HT1080 (cell line): Measurements from ENCODE around the gene ASB7. TPM values are rescaled to one million over a fixed set of nuclear protein-coding genes. Genes with fewer than 3 reads are reported as not detected.

Experiments
- DNase-seq: peaks from one replicate; pipeline ENCODE4 v3.0.0-alpha.2; 2015; ENCODE audit warnings: low read depth
- small RNA-seq: library from RNA; depleted of rRNA; stranded (forward); fragments of <200 nt; gene quantifications from one replicate; pipeline ENCODE3, GENCODE V24; 2014
- total RNA-seq: library from RNA; depleted of rRNA; stranded (reverse); fragments of >200 nt; shearing (Covaris generic); gene quantifications from 2 replicates; pipeline ENCODE4 v1.2.3, GENCODE V29; 2014; rRNA removed

ASB7 gene
- total RNA-seq, 1 experiment from 2014 or later: 9.7 TPM

DNA sequence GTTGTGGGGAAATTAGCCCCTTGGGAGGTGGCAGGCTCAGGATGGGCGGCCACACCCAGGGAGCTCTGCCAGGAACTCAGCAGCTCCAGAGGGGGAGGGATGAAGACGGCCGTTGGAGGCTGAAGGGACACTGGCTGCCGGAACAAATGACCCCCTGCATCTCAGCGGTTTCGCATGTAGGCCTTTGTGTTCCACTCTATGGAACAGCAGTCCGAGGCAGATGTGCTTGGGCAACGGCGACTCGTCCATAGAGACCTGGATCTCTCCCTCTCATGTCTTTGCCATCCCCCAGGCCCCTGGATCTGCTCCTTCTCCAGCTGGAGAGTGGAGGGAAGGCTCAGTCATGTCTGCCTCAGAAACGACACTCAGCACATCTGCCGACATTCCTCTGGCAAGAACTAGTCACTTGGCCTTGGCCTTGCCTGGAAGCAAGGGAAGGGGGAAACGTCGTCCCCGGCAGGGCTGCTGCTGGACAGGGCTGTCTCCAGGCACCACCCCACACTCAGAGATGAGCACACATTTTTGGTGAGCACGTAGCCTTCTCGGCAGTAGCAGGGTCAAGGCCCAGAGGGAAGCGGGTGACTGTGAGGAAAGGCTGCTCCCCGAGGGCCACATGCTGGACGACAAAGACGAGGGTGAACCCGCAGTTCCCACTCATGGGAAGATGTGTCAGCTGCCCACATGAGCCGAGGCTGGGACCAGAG lies 83.8 kb downstream of the ASB7 start:
- DNase-seq: no peak

DNA sequence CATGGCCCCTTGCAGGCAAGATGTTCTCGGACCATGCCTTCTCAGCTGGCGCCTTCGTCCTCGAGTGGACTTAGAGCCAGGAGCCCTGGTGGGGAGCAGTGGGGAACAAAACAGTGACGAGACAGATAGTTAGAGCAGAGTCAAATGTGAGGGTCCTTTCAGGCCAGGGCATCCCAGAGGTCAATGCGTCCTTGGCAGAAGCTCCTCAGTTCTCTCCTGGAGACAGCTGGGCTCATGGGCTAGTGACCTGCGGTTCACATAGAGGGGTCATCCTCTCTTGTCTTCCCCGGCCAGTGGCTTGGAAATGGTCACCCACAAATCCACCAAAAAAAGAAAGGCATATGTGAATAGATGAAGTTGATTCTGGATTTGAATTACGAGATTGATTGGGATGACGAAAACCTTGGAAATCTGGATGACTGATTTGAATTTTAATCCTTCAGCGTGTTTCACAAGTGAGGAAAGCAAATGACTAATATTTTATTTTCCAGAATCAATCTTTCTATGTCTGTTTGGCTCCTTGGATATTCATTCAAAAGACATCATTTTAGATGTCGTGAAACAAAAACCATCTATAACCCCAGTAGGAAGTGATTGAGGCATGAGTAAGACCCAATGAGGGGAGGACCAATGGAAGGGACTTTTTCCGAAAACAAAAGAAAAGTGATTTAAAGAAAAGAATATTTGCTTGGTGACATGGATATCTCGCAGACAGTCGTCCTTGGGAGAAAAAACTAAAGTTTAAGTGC lies 84.5 kb downstream of the ASB7 start:
- peak; percentile 89 for DNase-seq

DNA sequence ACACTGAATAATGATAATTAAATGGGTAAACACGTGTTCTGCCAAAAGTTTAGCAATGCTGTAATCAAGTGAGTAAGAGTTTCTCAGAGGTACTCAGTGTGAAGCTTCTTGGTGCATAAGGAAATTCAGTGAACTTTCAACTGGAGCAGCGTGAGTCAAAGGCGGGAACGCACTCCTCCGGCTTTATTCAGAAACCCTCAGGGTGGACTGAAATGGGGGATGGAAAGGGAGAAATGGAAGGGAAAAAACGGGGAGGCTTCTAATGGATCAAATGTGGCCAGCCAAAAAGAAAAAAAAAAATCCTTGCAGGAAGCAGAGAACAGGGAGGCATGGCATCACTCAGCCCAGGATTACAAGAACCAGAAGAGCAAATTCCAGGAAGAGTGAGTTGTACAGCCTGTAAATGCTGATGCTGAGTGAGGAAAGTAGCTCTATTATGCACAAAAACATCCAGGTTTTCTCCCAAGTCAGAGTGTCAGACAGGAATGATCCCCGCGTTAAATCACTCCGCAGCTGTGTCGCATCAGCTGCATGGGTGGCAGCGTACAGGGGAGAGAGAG lies 85.3 kb downstream of the ASB7 start:
- peak; percentile 84 for DNase-seq

DNA sequence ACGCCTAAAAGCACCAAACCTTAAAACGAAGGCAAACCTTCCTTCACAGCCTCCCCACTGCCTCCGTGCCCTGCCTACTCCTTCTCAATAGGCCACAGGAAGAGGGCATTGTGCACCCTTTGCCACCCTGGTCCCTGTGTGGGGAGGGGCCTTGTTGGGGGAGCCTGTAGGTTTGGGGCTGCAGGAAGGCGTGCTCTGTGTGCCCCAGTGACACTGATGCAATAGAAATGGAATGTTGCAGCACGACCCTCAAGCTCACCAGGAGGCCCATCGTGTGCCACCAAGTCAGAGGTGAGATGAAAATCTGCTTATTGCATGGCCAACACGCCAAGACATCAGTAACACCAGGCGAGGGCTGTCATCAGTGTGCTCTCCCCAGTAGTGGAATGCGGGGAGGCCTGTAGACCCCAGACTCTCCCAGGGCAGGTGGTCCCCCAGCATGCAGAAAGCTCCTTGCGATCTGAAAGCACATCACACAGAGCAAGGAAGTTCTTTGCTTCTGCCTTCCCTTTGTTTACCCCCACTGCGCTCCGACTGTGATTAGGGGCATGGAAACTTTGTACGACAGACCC lies 86.2 kb downstream of the ASB7 start:
- DNase-seq: no peak

DNA sequence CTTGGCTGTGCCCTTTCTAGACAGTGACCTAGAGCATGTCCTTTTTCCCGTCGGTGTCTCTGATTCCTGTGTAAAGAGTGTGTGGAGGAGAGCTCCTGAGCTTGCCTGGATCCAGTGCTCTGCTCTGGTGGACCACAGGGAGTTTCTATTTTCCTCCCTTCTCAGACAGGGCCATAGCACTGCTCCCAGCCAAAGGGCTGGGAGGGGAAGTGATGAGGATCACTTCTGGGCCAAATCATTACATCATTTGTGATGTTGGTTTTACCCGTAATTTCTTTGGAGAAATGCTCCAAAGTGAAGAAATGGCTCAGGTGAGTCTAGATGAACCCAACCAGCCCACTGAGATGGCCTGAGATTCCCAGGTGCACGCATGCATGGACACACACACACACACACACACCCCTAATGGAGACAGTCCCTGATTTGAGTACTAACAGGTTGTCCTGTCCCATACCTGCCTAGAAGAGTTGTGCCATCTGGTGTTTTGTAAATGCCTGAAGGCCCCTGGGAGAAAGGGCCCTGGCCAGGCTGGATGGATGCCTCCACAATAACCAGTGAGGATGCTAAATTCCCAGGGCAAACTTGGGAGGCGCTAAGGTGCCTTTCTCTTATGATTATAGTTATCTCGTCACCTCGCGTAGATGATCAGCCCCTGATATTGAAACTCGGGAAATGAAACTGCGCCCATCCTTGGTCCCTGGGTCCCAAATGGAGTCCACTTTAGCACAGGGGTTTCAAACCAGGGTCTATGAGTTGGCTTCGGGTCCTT lies 86.9 kb downstream of the ASB7 start:
- DNase-seq: no peak

DNA sequence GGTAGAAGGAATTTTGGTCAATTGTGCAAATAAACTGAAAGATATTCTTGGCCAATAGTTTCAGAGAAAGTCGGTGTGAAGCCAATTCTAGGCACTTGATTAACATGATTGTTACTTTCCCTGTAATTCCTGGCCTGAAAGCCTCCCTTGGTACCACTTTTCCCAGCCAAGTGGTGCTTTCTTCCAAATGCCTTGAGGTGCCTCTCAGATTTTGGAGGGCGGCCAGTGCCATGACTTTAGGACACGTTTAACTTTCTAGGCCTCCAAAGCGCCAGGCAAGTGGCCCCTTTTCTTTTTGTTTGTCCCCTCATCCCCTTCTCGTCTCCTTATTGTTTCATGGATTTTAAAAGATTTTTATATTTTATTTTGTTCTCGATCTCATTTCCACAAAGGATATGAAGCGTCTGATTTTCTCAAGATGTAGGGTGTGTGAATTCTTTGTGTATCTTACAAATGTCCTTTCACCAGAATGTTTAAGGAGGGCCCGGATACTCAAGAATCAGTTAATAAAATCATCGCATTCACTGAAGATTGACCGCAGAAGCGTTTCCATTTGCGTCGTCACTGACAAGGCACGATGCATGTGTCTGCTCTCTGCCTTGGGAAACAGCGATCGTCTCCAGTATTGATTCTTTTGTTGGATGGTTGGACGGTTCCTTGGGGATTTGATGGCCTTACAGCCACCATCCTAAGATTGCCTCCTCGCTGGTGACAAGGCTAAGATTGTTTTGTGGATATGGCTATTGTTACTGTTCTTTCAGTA lies 87.8 kb downstream of the ASB7 start:
- no peak for DNase-seq

DNA sequence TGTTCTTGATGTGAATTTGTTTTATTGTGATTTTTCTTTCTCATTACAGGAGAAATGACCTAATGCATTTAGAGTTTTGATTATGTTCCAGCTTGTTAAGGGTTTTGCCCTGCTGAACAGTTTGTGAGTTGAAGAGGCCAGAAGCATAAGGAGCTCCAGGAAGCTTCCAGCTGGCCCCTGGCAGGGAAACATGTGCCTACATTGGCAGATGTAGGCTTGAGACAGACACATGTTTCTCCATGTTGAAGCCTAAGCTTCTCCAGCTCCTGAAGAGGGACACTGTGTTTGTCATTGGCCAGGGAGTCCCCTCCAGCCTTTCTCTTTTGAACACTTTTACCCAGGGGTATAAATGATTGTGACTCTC lies 88.4 kb downstream of the ASB7 start:
- no peak for DNase-seq

DNA sequence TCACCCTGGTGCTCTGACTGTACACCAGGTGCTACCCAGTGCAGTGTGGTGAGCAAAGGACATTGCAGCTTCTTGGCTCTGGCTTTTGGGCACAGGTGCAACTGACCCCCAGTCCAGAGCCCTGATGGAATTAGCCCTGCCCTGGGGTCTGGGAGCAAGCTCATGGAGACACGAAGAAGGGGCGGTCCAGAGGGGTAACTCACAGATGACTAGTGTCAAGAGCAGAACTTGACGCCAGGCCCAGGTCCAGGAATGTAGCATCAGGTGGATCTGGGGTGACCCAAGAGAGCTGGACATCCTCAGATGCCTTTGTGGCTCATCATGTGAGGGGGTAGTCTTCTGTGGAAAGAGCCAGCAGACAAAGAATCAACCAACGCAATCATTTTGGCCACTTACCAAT lies 88.9 kb downstream of the ASB7 start:
- no peak for DNase-seq

DNA sequence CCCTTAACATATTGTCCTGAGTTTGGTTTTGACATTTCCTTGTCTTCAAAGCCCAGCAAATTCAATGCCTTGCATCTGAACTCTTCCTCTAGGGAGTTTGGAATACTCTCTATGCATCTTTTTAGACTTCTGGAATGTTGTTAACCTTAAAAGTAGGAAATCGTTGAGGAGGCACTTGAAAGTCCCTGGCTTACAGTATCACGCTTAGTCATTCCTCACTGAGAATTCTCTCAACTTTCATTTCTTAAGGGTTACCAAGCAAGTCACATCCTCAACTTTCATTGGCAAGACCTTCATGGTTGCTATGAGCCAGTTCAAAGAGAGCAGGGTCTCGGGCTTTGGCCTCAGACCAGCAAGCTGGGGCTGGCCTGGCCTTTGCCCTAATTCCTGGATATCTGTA lies 89.9 kb downstream of the ASB7 start:
- DNase-seq: no peak

DNA sequence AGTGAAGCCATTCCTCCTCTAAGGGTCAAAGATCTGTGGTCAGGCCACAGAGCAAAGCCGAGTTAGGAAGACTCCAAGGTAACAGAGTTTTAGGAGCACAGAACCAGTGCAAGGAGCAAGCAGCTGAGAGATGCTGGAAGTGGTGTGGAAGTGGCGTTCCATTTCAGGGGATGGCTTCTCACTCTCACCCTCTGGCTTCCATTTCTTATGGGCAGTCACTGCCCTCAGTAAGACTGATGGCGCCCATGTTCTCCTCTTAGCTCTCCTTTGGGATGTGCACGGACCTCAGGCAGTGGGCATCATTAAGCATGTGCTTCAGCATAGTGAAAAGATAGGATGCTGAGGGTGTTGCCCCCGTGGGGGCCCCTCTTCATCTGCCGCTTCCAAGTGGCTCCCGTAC lies 90.3 kb downstream of the ASB7 start:
- DNase-seq: no peak

DNA sequence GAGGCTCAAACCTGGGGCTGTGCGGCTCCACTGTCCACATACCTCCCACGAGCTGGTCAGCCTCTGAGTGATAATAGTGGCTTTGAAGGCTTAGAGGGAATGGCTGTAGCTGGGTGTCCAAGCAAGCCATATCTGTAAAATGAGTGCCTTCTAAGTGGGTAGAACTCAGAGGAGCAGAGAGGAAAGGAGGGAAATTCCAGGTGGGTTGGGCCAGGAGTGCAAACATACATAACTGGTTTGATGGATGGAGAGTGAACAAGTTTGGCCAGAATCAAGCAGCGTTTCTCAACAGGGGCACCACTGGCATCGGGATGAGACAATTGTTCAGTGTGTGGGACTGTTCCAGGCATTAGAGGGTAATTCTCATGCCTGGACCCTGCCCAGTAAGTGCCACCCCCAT lies 91.1 kb downstream of the ASB7 start:
- no peak for DNase-seq

DNA sequence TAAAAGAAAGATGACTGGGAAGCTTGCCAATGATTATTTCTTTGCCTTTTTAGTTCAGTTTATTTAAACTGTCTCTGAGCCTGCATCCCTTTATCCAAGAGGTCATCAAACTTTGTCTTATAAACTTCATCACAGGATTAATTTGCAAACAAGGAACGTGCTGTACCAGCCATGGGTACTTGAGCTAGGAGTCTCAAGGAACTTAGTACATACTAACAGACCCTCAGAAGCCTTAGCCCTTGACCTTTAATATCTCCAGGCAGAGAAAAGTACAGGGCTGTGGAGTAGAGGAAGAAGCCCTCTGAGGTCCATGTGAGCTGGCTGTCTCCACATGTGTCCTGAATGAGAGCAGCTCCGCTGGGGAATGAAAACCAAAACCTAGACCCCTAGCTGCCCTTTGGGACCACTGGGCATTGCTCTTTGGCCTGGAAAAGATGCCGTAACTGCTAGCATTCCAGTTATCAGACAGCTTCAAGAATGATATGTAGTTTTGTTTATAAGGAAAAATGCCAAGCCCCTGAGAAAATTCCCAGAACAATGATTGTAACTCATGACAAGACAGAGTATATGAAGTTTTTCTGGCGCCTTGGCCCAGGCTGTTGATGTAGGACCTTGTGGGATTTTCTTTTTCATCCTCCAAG lies 92.1 kb downstream of the ASB7 start:
- DNase-seq: no peak

DNA sequence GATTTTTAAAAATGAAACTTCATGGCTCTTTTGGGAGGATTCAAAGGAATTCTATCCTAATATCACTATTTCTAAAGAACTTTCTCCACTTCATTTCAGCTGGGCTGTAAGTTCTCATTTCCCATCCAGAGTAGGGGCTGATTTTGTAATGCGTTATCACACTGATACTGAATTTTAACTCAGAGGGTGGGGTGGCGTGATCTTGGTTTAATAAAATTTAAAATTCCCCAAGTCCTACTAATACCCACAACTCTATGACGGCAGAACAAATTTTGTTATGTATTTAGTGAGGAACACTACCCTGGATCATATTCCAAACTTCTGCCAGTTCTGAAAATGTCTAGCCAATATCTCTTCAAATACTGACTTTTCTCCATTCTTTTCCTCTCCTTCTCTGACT lies 92.7 kb downstream of the ASB7 start:
- no peak for DNase-seq

DNA sequence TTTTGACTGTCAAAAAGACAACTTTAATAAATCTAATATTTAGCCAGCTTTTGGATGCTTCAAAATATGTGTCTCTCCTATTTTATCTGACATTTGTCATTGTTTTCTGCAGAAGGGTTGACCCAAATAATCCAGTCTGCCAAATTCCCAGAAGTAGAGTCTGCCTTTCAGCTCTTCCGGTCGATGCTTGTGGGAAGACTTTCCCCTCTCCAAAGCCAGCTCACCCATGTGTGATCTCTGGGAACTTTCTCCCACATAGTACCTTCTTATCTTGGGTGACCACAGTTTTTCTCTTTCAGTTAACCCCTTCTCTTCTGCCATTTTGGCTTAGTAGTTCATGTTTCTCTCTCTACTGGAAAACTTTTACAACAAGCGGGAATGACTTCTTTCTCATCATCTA lies 94.1 kb downstream of the ASB7 start:
- DNase-seq: no peak

Small RNAs within 50 kb of the gene (small RNA-seq; reads per million reads assigned to genes)
- gene RF00019 (not detected), gene RNU6-181P (not detected)

Other genes with a start within 250 kb of the ASB7 start
- not detected in 2 replicates for gene CERS3, start 73.6 kb upstream of the ASB7 start, total RNA-seq
- gene LINS1, start 405 bp upstream of the ASB7 start, total RNA-seq: 6.7 and 7.3 TPM in 2 replicates